DND-41 (cell line): Measurements from ENCODE around the gene LPCAT2.

ENCODE experiments used
- ATAC-seq: fragments of 200-7000 bp; cut with Tn5 transposase; 3 replicates; pipeline ENCODE4 v1.9.1; 2021; ENCODE audit warnings: low read depth; ENCODE audit not compliant: insufficient read depth
- DNase-seq: peaks from one replicate; pipeline ENCODE4 v3.0.0-alpha.2; 2020
- H2AFZ ChIP-seq: 2 replicates; pipeline ENCODE4 v1.6.0; 2012; ENCODE audit warnings: low read depth, low read length
- H3K27ac ChIP-seq: 2 replicates; pipeline ENCODE4 v1.5.1; 2012; ENCODE audit warnings: low read length, inconsistent platforms
- H3K27me3 ChIP-seq: fragments of 200-600 bp; sonication (generic); 2 replicates; pipeline ENCODE4 v1.6.0; 2012; ENCODE audit warnings: low read length, mild to moderate bottlenecking, inconsistent platforms; ENCODE audit not compliant: insufficient read depth, poor library complexity
- H3K36me3 ChIP-seq: 2 replicates; pipeline ENCODE4 v1.5.1; 2012; ENCODE audit warnings: low read length, inconsistent platforms; ENCODE audit not compliant: insufficient read depth
- H3K4me1 ChIP-seq: 2 replicates; pipeline ENCODE4 v1.5.1; 2012; ENCODE audit warnings: mild to moderate bottlenecking, low read length; ENCODE audit not compliant: insufficient read depth
- H3K4me2 ChIP-seq: 2 replicates; pipeline ENCODE4 v1.6.0; 2012; ENCODE audit warnings: mild to moderate bottlenecking, moderate library complexity, low read length, inconsistent platforms; ENCODE audit not compliant: insufficient read depth
- H3K4me3 ChIP-seq, 2 experiments: fragments of 200-600 bp in 1 of 2; shearing (Covaris generic) in 1 of 2; 2 replicates each; pipeline ENCODE4 v1.5.1; 2012 to 2016; ENCODE audit warnings: inconsistent platforms in 2 of 2, low read length in 2 of 2, mild to moderate bottlenecking in 2 of 2, low read depth in 1 of 2, moderate library complexity in 1 of 2
- H3K79me2 ChIP-seq: 2 replicates; pipeline ENCODE4 v1.6.0; 2012; ENCODE audit warnings: low read length, inconsistent platforms; ENCODE audit not compliant: insufficient read depth
- H3K9ac ChIP-seq: 2 replicates; pipeline ENCODE4 v1.6.0; 2012; ENCODE audit warnings: low read depth, mild to moderate bottlenecking, inconsistent platforms, low read length, moderate library complexity
- H3K9me3 ChIP-seq: 2 replicates; pipeline ENCODE4 v1.5.1; 2012; ENCODE audit warnings: low read length, moderate library complexity, mild to moderate bottlenecking, inconsistent platforms; ENCODE audit not compliant: insufficient read depth, severe bottlenecking
- H4K20me1 ChIP-seq: 2 replicates; pipeline ENCODE4 v1.6.0; 2012; ENCODE audit warnings: low read length; ENCODE audit not compliant: insufficient read depth
- CTCF ChIP-seq: IDR thresholded peaks from 2 replicates; pipeline ENCODE4 v1.5.1; 2012; ENCODE audit warnings: borderline replicate concordance, low read length, moderate library complexity, mild to moderate bottlenecking; ENCODE audit not compliant: poor library complexity, severe bottlenecking; ENCODE audit errors: extremely low read depth
- EZH2 ChIP-seq: IDR thresholded peaks from 3 replicates; pipeline ENCODE4 v1.6.1; 2012; ENCODE audit warnings: borderline replicate concordance, low read depth, mild to moderate bottlenecking, moderate library complexity, low read length, inconsistent platforms; ENCODE audit not compliant: severe bottlenecking

The LPCAT2 gene

GRCh38 chr16:55625843-55626242 is 117.0 kb downstream of the LPCAT2 start:
- ATAC-seq, result no peak
- no peak for TF ChIP-seq CTCF
- no peak for TF ChIP-seq EZH2
- no peaks in the 10 kb centered on the region for H3K36me3 ChIP-seq
- H3K4me2 ChIP-seq, result no peak overlapping the region
- no peaks in the 10 kb centered on the region for H3K9me3 ChIP-seq
- no peaks in the 10 kb centered on the region for H3K4me1 ChIP-seq
- no peak overlapping the region for H3K27ac ChIP-seq
- no peak overlapping the region for H2AFZ ChIP-seq
- no peak overlapping the region for H3K9ac ChIP-seq
- no peaks in the 10 kb centered on the region for H4K20me1 ChIP-seq
- no peak overlapping the region for H3K4me3 ChIP-seq
- H3K79me2 ChIP-seq, result no peaks in the 10 kb centered on the region
- no peaks in the 10 kb centered on the region for H3K27me3 ChIP-seq
- DNase-seq, result no peak

- peaks cover 2% of the 10 kb centered on the region for H3K9me3 ChIP-seq
Measured at GRCh38 chr16:55628306-55628968, 119.6 kb downstream of the LPCAT2 start.

GRCh38 chr16:55630774-55631173 is 121.9 kb downstream of the LPCAT2 start:
- no peak overlapping the region for H3K4me3 ChIP-seq
- no peaks in the 10 kb centered on the region for H3K4me1 ChIP-seq
- H3K4me2 ChIP-seq, result no peak overlapping the region
- no peaks in the 10 kb centered on the region for H3K79me2 ChIP-seq
- DNase-seq (no peak), ATAC-seq (no peak)
- H3K27me3 ChIP-seq, result no peaks in the 10 kb centered on the region
- TF ChIP-seq CTCF, result no peak
- TF ChIP-seq EZH2, result no peak
- peaks cover 2% of the 10 kb centered on the region for H3K9me3 ChIP-seq
- H3K36me3 ChIP-seq, result no peaks in the 10 kb centered on the region
- H3K27ac ChIP-seq, result no peak overlapping the region
- no peak overlapping the region for H3K9ac ChIP-seq
- H4K20me1 ChIP-seq, result no peaks in the 10 kb centered on the region
- no peak overlapping the region for H2AFZ ChIP-seq

More at GRCh38 chr16:55628306-55628968, 119.6 kb downstream of the LPCAT2 start:
- Histone ChIP-seq H3K27ac (no peak overlapping the region), H3K36me3 (no peaks in the 10 kb centered on the region), H4K20me1 (no peaks in the 10 kb centered on the region), H3K9ac (no peak overlapping the region), H3K4me1 (no peaks in the 10 kb centered on the region), H3K4me2 (no peak overlapping the region), H3K79me2 (no peaks in the 10 kb centered on the region), H2AFZ (no peak overlapping the region), H3K27me3 (no peaks in the 10 kb centered on the region), H3K4me3 (no peak overlapping the region)
- TF ChIP-seq CTCF, result no peak
- no peak for TF ChIP-seq EZH2
- DNase-seq (no peak), ATAC-seq (no peak)
